ENCODE results near the gene B3GNT2. TPM values are rescaled to one million over a fixed set of nuclear protein-coding genes. Genes with fewer than 3 reads are reported as not detected.
A peak's percentile ranks its signal among the peaks of the same experiment; 100 is the strongest.
"Not testable (repeated sequence)": the region's sequence is repeated elsewhere in the genome, so short reads cannot be mapped to it uniquely, and the experiment has no call there.

Gene B3GNT2
- total and polyA plus RNA-seq, 3 donors from 2014 or later = 19.7 to 20.9 (median 20.9) TPM

- peak overlapping the region in 1 of 2 donors; percentile 34 for H3K27ac ChIP-seq
- TF ChIP-seq POLR2A (IDR thresholded peaks at IDR 0.05) = no peak
- no peak for TF ChIP-seq CTCF (IDR thresholded peaks at IDR 0.05)
- no peaks in the 10 kb centered on the region for H3K9me3 ChIP-seq
- intact Hi-C loops (cut with DNase I; ENCODE audit: low total_unique reads) = no loop called here
- 69 to 79% methylated on average over 9 of the region's 9 CpGs for WGBS, 2 donors
- peaks cover 10% of the 10 kb centered on the region for H3K4me1 ChIP-seq
- no peak overlapping the region for H3K4me3 ChIP-seq
- no peak for DNase-seq
- H3K27me3 ChIP-seq = no peaks in the 10 kb centered on the region
- no peaks in the 10 kb centered on the region for H3K36me3 ChIP-seq (ENCODE audit: low read depth, missing control alignments)
Observed at GRCh38 chr2:62158444-62159121, 37.3 kb upstream of the B3GNT2 start.

- peaks cover 20% of the 10 kb centered on the region for H3K4me1 ChIP-seq
- intact Hi-C loops (cut with DNase I; ENCODE audit: low total_unique reads); DNase-seq; H3K27me3 ChIP-seq; H3K36me3 ChIP-seq (ENCODE audit: low read depth, missing control alignments); H3K27ac ChIP-seq; H3K4me3 ChIP-seq; H3K9me3 ChIP-seq: not testable (repeated sequence)
- 96% methylated on average over 9 of the region's 9 CpGs for WGBS, 2 donors
Observed at GRCh38 chr2:62160691-62161090, 35.2 kb upstream of the B3GNT2 start.

GRCh38 chr2:62163106-62163831, 32.6 kb upstream of the B3GNT2 start:
- Histone ChIP-seq H3K4me3 (no peak overlapping the region), H3K27ac (peak overlapping the region in 1 of 2 donors; percentile 31), H3K4me1 (peaks cover 15% of the 10 kb centered on the region), H3K27me3 (no peaks in the 10 kb centered on the region), H3K36me3 (ENCODE audit: low read depth, missing control alignments) (no peaks in the 10 kb centered on the region), H3K9me3 (no peaks in the 10 kb centered on the region)
- intact Hi-C loops (cut with DNase I; ENCODE audit: low total_unique reads) = no loop called here
- WGBS, 2 donors = 77 to 81% methylated on average over 3 of the region's 3 CpGs
- DNase-seq = no peak
- TF ChIP-seq CTCF (IDR thresholded peaks at IDR 0.05) (no peak), POLR2A (IDR thresholded peaks at IDR 0.05) (no peak)

- H3K27me3 ChIP-seq = no peaks in the 10 kb centered on the region
- no peaks in the 10 kb centered on the region for H3K36me3 ChIP-seq (ENCODE audit: low read depth, missing control alignments)
- WGBS, 2 donors = 20 to 42% methylated on average over 2 of the region's 2 CpGs
- H3K4me1 ChIP-seq = peaks cover 15% of the 10 kb centered on the region
- intact Hi-C loops (cut with DNase I; ENCODE audit: low total_unique reads) = no loop called here
- no peaks in the 10 kb centered on the region for H3K9me3 ChIP-seq
- peak overlapping the region; percentile 11 to 37 for H3K27ac ChIP-seq
- no peak for TF ChIP-seq POLR2A (IDR thresholded peaks at IDR 0.05)
- DNase-seq = no peak
- H3K4me3 ChIP-seq = no peak overlapping the region
Observed at GRCh38 chr2:62163834-62164233, 32.1 kb upstream of the B3GNT2 start.

- TF ChIP-seq CTCF (IDR thresholded peaks at IDR 0.05) (no peak), POLR2A (IDR thresholded peaks at IDR 0.05) (no peak)
- no peaks in the 10 kb centered on the region for H3K4me1 ChIP-seq
- H3K9me3 ChIP-seq = no peaks in the 10 kb centered on the region
- H3K36me3 ChIP-seq (ENCODE audit: low read depth, missing control alignments) = no peaks in the 10 kb centered on the region
- no peak overlapping the region for H3K4me3 ChIP-seq
- no peak for DNase-seq
- no peaks in the 10 kb centered on the region for H3K27me3 ChIP-seq
- intact Hi-C loops (cut with DNase I; ENCODE audit: low total_unique reads) = no loop called here
- H3K27ac ChIP-seq = no peak overlapping the region
- 89 to 91% methylated on average over 4 of the region's 4 CpGs for WGBS, 2 donors
Observed at GRCh38 chr2:62175728-62176127, 20.2 kb upstream of the B3GNT2 start.
